Activated CD8-positive, alpha-beta memory T cell treated with anti-CD3 and anti-CD28 coated beads, Interleukin-2, amount 10 ng/mL, durations not matched to agents 7 days and 5 days (primary cell): ENCODE results near the gene FASN. TPM values are rescaled to one million over a fixed set of nuclear protein-coding genes. Genes with fewer than 3 reads are reported as not detected.

Experiments
- ATAC-seq: fragments of 150-1000 bp; cut with Tn5 transposase; one replicate; pipeline ENCODE4 v1.10.0; 2021; ENCODE audit warnings: moderate library complexity
- CTCF ChIA-PET: fragments of 350-600 bp; sonication (Branson Sonifier 250); formaldehyde crosslinking; loops from one replicate; lab custom pipeline; 2021; ENCODE audit warnings: antibody characterized with exemption; lab: Charles Lee
- DNase-seq: peaks from one replicate; pipeline ENCODE4 v3.0.0-alpha.2; 2020
- H3K27ac Mint-ChIP-seq: one replicate; pipeline ENCODE4 v1.8.0; 2021; ENCODE audit warnings: mild to moderate bottlenecking, mixed read lengths
- H3K27me3 Mint-ChIP-seq: one replicate; pipeline ENCODE4 v1.8.0; 2021; ENCODE audit warnings: mixed read lengths
- H3K36me3 Mint-ChIP-seq: one replicate; pipeline ENCODE4 v1.8.0; 2021; ENCODE audit warnings: mild to moderate bottlenecking, mixed read lengths
- H3K4me1 Mint-ChIP-seq: one replicate; pipeline ENCODE4 v1.8.0; 2021; ENCODE audit warnings: mixed read lengths
- H3K4me3 Mint-ChIP-seq: one replicate; pipeline ENCODE4 v1.8.0; 2021; ENCODE audit warnings: mild to moderate bottlenecking, moderate library complexity, mixed read lengths
- H3K9me3 Mint-ChIP-seq: one replicate; pipeline ENCODE4 v1.8.0; 2022; ENCODE audit warnings: low read depth, mixed read lengths
- total RNA-seq, 2 experiments: library from RNA; stranded (reverse); gene quantifications; one replicate each; pipeline ENCODE4 v1.2.3, GENCODE V29; 2021

FASN gene
- total RNA-seq, 2 experiments from 2014 or later = 229 to 277 TPM

DNA sequence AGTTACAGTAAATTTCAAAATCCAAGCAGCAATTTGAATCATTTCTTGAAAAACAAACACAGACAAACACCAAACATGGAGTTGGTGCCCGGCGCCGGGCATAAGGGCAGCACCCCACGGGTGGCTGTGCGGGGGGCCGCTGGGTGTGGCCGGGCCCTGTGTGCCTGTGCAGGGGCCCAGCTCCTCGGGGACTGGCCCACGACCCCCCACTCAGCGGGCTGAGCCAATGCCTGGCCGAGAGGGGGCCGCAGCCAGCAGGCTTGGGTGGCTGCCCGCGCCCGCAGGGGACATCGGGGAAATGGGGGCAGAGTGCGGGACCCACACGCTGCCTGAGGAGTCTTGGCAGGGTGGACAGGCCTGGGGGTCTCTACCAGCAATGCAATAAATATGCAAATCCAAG, 19.6 kb downstream of the FASN start:
- DNase-seq (no peak), ATAC-seq (no peak)
- Mint-ChIP-seq H3K36me3 (peaks cover 18% of the 10 kb centered on the region), H3K4me3 (no peak overlapping the region), H3K27me3 (peaks cover 6% of the 10 kb centered on the region), H3K4me1 (no peaks in the 10 kb centered on the region), H3K9me3 (no peaks in the 10 kb centered on the region), H3K27ac (no peak overlapping the region)
- CTCF ChIA-PET = no interaction called here

DNA sequence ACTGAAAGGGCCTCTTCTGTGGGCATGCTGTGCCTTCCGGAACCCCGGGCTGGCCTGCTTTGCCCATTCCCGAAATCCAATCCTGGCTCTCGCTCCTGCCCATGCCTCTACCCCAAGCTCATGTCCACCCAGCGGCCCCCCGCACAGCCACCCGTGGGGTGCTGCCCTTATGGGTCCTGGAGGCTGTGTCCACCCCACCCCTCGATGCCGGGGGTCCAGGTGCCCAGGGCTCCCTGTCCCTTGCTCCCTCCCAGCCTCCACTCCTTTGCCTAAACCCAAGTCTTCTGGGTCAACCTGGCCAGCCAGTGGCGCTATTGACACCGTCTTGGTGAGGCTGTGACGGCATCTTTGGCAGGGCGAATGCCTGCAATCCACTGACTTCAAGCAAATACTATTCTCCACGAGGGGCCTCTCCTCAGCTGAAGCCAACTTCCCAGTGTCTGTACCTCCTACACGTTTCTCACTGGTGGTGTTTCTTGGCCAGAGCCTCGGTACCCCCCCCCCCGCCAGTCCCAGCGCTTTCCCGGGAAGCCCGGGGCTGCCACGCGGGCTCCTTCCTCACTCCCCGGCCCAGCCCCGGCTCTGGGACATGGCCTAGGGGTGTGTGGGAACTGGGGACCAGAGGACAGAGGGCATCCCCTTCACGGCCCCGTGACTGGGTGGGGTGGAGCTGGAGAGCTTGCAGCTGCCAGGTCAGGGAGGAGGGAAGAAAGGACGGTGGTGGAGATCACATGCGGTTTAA, 20.2 kb downstream of the FASN start:
- DNase-seq (no peak), ATAC-seq (no peak)
- H3K27me3 Mint-ChIP-seq = peaks cover 7% of the 10 kb centered on the region
- no peak overlapping the region for H3K4me3 Mint-ChIP-seq
- H3K4me1 Mint-ChIP-seq = no peaks in the 10 kb centered on the region
- peaks cover 14% of the 10 kb centered on the region for H3K36me3 Mint-ChIP-seq
- H3K27ac Mint-ChIP-seq = no peak overlapping the region
- no peaks in the 10 kb centered on the region for H3K9me3 Mint-ChIP-seq
- CTCF ChIA-PET = interaction anchor here (0.9 kb wide), 1 partner anchor 13 kb away, joined by 3 read pairs; no protein-coding TSS in a partner anchor

DNA sequence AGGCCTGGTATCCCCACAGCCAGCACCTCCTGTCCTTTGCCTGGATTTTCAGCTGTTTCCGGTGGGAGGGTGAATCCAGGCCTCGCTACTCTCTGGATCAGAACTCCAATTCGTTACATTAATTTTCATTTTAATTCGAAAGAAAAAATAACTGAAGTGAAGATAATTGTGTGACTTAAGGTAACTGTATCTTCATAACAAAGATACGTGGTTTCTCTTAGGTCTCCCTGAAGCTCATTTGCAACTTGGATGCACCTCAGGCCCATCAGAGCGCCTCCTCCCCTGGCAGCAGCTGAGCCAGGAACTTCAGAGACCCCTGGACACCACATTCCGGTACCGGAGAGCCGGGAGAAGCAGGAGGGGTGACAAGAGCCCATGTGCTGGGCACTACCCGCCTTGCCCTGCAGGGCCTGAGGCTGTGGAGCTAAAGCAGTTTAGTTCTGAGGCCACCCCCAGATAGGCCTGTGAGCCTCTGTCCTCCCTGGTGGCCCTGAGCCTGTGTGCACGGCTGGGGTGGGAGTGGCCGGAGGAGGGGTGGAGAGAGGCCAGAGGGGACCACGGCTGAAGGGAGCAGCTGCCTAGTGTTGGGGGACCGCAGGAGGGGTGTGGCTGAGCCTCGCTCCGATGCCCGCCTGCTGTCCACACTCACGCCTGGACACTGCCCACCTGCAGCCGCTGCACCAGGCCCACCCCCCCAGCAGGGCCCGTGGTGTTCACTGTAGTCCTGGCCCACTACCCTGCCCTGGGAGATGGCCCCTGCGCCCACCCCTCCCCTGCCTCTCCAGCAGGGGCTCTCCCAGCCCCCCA, 21.0 kb downstream of the FASN start:
- Mint-ChIP-seq H3K9me3 (no peaks in the 10 kb centered on the region), H3K4me3 (no peak overlapping the region), H3K36me3 (peaks cover 14% of the 10 kb centered on the region), H3K27me3 (peaks cover 7% of the 10 kb centered on the region), H3K4me1 (no peaks in the 10 kb centered on the region), H3K27ac (no peak overlapping the region)
- CTCF ChIA-PET = interaction anchor here (0.9 kb wide), 1 partner anchor 12 kb away, joined by 3 read pairs; no protein-coding TSS in a partner anchor
- ATAC-seq (peak; percentile 17), DNase-seq (no peak)

DNA sequence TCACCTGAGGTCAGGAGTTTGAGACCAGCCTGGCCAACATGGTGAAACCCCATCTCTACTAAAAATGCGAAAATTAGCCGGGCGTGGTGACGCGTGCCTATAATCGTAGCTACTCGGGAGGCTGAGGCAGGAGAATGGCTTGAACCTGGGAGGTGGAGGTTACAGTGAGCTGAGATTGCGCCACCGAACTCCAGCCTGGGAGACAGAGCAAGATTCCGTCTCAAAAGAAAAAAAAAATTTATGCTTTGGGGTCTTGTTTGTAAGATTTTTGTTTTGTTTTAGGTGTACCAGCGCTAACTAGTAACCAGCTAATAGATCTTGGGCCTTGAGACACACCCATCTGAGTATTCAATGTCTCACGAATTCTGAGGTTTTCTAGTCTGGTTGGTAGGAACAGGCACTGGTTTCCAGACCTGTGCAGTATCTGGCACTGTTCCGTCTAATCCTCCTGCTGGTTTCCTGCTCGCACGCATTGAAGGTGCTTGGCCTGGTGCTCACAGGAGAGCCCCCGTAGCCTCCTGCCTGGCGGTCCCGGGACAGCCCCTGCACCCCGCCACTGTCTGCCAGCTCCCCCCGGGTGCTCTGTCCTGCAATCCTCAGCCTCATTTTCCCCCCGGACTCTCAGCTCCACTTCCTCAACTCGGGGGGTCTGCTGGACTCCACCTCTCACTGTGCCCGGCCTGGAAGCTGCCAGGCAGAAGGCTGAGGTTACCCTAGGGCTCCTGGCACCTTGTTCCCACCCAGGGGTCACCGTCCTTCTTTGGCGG, 21.8 kb downstream of the FASN start:
- CTCF ChIA-PET = interaction anchor here (0.9 kb wide), 1 partner anchor 11 kb away, joined by 3 read pairs; no protein-coding TSS in a partner anchor
- Mint-ChIP-seq H3K27ac (no peak overlapping the region), H3K27me3 (peaks cover 7% of the 10 kb centered on the region), H3K9me3 (no peaks in the 10 kb centered on the region), H3K4me1 (no peaks in the 10 kb centered on the region), H3K36me3 (peaks cover 14% of the 10 kb centered on the region), H3K4me3 (no peak overlapping the region)
- ATAC-seq (no peak), DNase-seq (no peak)

DNA sequence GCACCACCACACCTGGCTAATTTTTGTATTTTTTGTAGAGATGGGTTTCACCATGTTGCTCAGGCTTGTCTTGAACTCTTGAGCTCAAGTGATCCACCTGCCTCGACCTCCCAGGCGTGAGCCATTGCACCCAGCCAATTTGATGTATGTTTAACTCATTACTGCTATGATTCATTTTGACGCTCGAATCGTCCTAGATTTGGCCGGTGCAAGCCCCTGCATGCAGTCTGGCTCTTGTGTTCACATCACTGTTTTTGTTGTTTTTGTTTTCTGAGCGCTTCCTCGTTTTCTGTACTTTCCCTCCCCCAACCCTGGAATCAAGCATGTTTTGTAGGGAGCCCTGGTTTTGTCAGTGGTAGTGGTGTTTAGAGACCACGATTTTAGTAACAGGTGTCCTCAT, 24.6 kb downstream of the FASN start:
- Mint-ChIP-seq H3K9me3 (no peaks in the 10 kb centered on the region), H3K4me1 (no peaks in the 10 kb centered on the region), H3K4me3 (no peak overlapping the region), H3K27ac (no peak overlapping the region), H3K36me3 (peaks cover 3% of the 10 kb centered on the region), H3K27me3 (peaks cover 7% of the 10 kb centered on the region)
- DNase-seq = no peak
- CTCF ChIA-PET = interaction anchor here (0.9 to 1.7 kb wide), 2 partner anchors 36 to 147 kb away, joined by 3 to 5 read pairs; partner anchors contain the start of gene DCXR
- no peak for ATAC-seq

DNA sequence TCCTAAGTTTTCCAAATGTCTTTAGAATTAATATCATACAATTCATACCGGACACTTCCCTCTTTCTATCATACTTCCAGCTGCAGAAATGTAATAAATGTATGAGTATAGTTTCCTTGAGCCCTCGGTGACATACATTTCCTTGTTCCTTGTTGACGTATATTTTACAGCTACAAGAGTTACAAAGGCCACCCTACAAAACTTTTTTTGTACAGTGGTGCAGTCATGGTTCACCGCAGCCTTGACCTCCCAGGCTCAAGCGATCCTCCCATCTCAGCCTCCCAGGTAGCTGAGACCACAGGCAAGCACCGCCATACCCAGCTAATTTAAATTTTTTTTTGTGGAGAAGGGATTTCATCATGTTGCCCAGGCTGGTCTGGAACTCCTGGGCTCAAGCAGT, 25.2 kb downstream of the FASN start:
- Mint-ChIP-seq H3K9me3 (no peaks in the 10 kb centered on the region), H3K27me3 (peaks cover 7% of the 10 kb centered on the region), H3K4me3 (no peak overlapping the region), H3K4me1 (no peaks in the 10 kb centered on the region), H3K27ac (no peak overlapping the region), H3K36me3 (no peaks in the 10 kb centered on the region)
- ATAC-seq (no peak), DNase-seq (no peak)
- CTCF ChIA-PET = interaction anchor here (0.9 to 1.7 kb wide), 2 partner anchors 36 to 146 kb away, joined by 3 to 5 read pairs; partner anchors contain the start of gene DCXR

DNA sequence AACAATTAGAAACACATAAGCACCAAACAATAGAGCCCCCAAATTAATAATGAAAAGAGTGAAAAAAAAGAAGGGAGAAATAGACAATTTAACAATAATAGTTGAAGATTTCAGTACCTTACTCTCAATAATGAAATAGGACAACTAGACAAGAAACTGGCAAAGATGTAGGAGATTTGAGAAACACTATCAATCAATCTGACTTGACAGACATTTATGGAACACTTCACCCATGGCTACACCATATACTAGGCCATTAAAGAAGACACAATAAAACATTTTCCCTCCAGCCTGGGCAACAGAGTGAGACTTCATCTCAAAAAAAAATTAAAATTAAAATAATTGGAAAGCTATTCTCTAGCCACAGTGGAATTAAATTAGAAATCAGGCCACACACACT, 27.4 kb downstream of the FASN start:
- H3K27me3 Mint-ChIP-seq = peaks cover 7% of the 10 kb centered on the region
- CTCF ChIA-PET = interaction anchor here (0.7 to 1.3 kb wide), 4 partner anchors 40 to 519 kb away, joined by 3 to 4 read pairs (median 4); no protein-coding TSS in a partner anchor
- ATAC-seq (no peak), DNase-seq (no peak)
- no peaks in the 10 kb centered on the region for H3K9me3 Mint-ChIP-seq
- H3K4me1 Mint-ChIP-seq = peaks cover 5% of the 10 kb centered on the region
- H3K27ac Mint-ChIP-seq = no peak overlapping the region
- H3K4me3 Mint-ChIP-seq = no peak overlapping the region
- H3K36me3 Mint-ChIP-seq = no peaks in the 10 kb centered on the region

DNA sequence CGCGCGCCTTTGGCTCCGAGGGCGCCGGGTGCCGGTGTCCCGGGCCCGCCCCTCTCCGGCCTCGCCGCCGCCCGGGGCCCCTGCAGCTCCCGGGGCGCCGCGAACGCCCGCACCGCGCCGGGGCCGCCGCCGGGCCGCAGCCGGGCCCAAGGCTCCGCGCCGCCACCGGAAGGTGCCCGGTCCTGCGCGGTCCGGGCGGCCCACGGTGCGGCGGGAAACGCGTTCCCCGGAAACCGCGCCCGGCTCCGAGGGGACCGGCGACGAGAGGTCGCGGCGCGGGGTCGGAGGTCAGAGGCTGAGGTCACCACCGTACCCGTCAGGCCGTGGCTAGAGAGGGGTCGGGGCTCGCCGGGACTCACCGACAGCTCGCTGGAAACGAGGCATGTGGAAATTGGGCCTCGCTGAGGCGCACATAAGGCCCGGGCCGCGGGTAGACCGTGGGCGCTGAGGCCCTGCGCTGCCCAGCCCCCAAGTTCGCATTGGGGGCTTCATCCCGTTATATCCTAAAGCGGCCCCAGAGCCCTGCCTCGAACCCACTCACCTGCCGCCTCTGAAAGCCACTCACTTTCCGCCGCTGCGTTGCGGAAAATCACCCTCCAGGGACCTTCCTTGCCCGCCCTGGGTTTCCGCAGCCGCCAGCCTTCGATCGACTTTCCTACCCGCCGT, 32.3 kb downstream of the FASN start, which contains the start of gene DUS1L:
Gene DUS1L (minus strand): TSS at position 167 of the 666 bp plus-strand sequence. CDS start 745 bp downstream, outside the sequence.
- no peaks in the 10 kb centered on the region for H3K9me3 Mint-ChIP-seq
- H3K27ac Mint-ChIP-seq = peak within 1 kb of the TSS; percentile 81
- peaks cover 13% of the 10 kb centered on the region for H3K4me1 Mint-ChIP-seq
- H3K27me3 Mint-ChIP-seq = no peaks in the 10 kb centered on the region
- CTCF ChIA-PET = interaction anchor here (0.8 to 2.0 kb wide), 8 partner anchors 15 to 106 kb away, joined by 3 to 7 read pairs (median 4); partner anchors contain the start of gene DCXR
- DNase-seq = peak; percentile 74
- H3K36me3 Mint-ChIP-seq = no peaks in the 10 kb centered on the region
- peak within 1 kb of the TSS; percentile 81 for H3K4me3 Mint-ChIP-seq
- ATAC-seq = peak; percentile 89

DNA sequence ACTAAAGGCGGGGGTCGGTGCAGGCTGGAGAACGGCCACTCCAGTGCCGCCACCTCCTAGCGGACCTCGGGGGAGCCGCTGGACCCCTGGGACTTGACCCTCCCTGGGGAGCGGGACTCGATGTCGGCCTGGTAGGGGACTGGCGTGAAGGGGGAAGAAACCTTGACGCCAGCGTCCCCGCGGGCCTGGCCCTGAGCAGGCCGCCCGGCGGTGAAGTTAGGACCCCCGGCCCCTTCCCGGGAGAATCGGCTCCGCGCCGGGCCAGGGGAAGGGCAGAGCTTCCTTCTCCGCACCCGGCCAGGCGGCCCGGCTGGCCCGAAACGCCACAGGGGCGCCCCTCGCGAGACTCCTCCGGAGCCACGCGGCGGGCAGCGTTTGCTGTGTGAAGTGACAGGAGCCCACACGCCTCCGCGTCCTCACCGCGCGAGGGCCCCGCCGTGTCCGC, 32.8 kb downstream of the FASN start:
- Mint-ChIP-seq H3K4me1 (peaks cover 13% of the 10 kb centered on the region), H3K27ac (peak overlapping the region; percentile 28)
- CTCF ChIA-PET = interaction anchor here (0.8 to 2.0 kb wide), 5 partner anchors 12 to 106 kb away, joined by 3 to 7 read pairs (median 4); no protein-coding TSS in a partner anchor

DNA sequence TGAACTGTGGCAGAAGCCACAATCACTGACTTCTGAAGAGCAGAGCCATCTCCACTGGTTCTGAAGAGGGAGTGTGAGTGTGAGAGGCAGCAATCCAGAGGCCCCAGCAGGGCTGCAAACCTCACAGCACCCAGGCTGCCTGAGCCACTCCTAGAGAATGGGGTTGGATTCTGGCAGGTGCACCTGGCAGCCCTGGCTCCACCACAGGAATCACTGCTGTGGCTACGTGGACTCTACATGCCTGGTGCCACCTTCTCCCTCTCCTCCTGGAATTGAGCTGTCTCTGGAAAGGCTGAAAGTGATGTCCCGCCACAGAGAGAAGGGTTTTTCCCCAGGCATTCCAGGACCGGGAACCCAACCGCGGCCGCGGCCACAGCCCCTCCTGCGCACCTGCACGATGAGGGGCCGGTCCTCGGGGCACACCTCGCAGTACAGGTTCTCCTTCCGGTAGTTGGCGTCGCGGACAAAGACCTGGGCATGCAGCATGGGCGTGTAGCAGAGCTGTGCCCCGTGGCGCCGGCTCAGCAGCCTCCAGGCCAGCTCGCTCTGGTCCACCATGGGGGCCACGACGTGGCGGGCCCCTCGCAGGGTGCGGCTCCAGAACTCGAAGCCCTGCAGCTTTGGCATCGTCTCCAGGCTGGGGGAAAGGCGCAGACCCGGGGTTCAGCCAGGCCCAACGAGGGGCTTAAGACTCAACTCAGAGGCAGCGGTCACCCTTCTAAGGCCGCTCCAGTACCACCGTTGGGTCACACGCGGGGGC, 33.4 kb downstream of the FASN start:
- Mint-ChIP-seq H3K27me3 (no peaks in the 10 kb centered on the region), H3K4me3 (peak overlapping the region; percentile 67), H3K4me1 (peaks cover 13% of the 10 kb centered on the region), H3K9me3 (no peaks in the 10 kb centered on the region), H3K27ac (peak overlapping the region; percentile 64), H3K36me3 (no peaks in the 10 kb centered on the region)
- DNase-seq (no peak), ATAC-seq (no peak)
- CTCF ChIA-PET = interaction anchor here (0.8 to 1.7 kb wide), 4 partner anchors 12 to 105 kb away, joined by 3 to 4 read pairs (median 4); no protein-coding TSS in a partner anchor

More for the DNA sequence above, 32.8 kb downstream of the FASN start:
- ATAC-seq (peak; percentile 54), DNase-seq (no peak)
- H3K4me3 Mint-ChIP-seq = peak overlapping the region; percentile 67
- H3K36me3 Mint-ChIP-seq = no peaks in the 10 kb centered on the region
- H3K9me3 Mint-ChIP-seq = no peaks in the 10 kb centered on the region
- no peaks in the 10 kb centered on the region for H3K27me3 Mint-ChIP-seq

DNA sequence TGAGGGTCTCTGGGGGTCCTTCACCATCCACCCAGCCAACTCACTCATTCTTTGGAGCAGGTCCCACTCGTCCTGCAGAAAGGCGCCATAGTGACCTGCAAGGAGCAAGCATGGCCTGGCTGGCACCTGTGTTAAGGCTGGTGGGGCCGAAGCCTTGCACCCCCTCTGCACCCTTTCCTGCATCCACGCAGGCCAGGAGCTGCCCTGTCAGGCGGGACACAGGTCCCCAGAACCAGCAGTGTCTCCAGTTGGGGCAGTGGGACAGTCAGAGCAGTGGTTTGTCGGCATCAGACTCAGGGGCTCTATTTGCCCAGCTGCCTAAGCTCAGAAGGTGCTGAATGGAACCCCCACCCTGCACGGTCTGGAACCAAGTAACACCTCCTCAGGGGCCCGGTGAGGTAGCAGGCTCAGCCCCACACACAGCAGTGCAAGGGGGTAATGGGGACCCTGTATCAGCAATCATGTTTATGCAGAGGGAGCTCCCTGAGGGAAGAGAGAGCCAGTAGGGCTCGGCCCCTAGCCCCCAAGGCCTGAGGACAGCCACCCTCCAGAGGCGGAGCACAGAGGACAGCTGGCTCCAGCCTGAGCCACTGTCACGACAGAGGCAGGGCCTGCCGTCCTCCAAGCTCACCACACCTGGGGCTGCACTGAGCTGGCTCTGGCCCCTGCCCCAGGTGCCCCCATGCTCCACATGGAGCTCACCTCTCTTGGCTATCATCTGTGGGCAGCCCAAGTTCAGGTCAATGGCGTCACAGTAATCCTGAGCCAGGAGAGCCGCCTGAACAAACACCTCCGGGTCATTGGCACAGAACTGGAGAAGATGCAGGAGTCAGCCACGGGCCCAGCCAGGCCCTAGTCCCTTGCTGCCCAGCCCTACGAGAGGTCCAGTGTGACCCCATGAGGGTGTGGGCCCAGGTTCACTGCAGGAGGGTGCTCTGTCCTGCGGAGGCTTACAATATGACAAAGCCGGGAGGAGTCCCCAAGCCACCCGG, 34.3 kb downstream of the FASN start:
- no peak for DNase-seq
- Mint-ChIP-seq H3K9me3 (no peaks in the 10 kb centered on the region), H3K4me3 (peak overlapping the region; percentile 67), H3K27me3 (no peaks in the 10 kb centered on the region), H3K36me3 (no peaks in the 10 kb centered on the region), H3K27ac (peak overlapping the region; percentile 64), H3K4me1 (peaks cover 13% of the 10 kb centered on the region)
- no peak for ATAC-seq
- CTCF ChIA-PET = interaction anchor here (1.6 kb wide), 1 partner anchor 49 kb away, joined by 4 read pairs; no protein-coding TSS in a partner anchor
